Bronchial epithelial cell (primary cell): ENCODE results near the gene PPARG. TPM values are rescaled to one million over a fixed set of nuclear protein-coding genes. Genes with fewer than 3 reads are reported as not detected.
"Not testable (repeated sequence)": the region's sequence is repeated elsewhere in the genome, so short reads cannot be mapped to it uniquely, and the experiment has no call there.

Source experiments
- DNase-seq: peaks from one replicate; pipeline ENCODE4 v3.0.0-alpha.2; 2010; ENCODE audit warnings: low read depth
- FAIRE-seq: peaks from 2 replicates; lab custom pipeline; 2011; peaks lifted over from hg19 to GRCh38; lab: Jason Lieb, UNC
- H3K27me3 ChIP-seq: 2 replicates; pipeline ENCODE4 v1.5.1; 2011; ENCODE audit warnings: low read length; ENCODE audit not compliant: control insufficient read depth, insufficient read depth
- H3K36me3 ChIP-seq: 2 replicates; pipeline ENCODE4 v1.5.1; 2011; ENCODE audit warnings: low read length; ENCODE audit not compliant: control insufficient read depth, insufficient read depth
- H3K4me3 ChIP-seq: 2 replicates; pipeline ENCODE4 v1.5.1; 2011; ENCODE audit warnings: mild to moderate bottlenecking, low read depth, low read length, control low read depth
- CTCF ChIP-seq: IDR thresholded peaks from 2 replicates; pipeline ENCODE4 v1.5.1; 2011; ENCODE audit warnings: mild to moderate bottlenecking, moderate library complexity, low read length, control low read depth, inconsistent platforms; ENCODE audit not compliant: insufficient read depth, severe bottlenecking
- total RNA-seq: library from RNA; depleted of rRNA; stranded (reverse); fragments of >200 nt; gene quantifications from 2 replicates; pipeline ENCODE4 v1.2.1, GENCODE V29; 2014

The PPARG gene
- total RNA-seq, 1 donor from 2014 or later = 14.5 TPM

- DNase-seq = no peak
- Histone ChIP-seq H3K4me3 (no peak overlapping the region), H3K36me3 (no peaks in the 10 kb centered on the region), H3K27me3 (no peaks in the 10 kb centered on the region)
- no peak for FAIRE-seq
- TF ChIP-seq CTCF = no peak
Observed at GRCh38 chr3:12381199-12381598, 92.3 kb downstream of the PPARG start.

DNA sequence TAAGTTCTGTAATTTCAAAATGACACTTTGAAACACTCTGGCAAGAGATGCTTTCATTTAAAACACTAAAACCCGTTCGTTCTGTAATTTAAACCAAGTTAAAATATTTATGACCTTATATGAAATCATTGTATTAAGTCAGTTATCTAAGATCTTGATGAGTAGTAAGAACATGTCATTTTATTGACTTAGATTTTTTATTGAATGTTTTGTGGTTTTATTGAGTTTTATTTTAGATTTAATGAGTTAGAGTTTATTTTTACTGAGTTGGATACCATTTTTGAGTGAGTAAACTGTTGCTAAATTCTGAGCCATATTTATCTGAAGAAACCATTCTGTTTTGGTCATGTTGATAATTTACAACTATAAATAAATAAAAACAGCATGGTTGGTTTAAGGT lies 94.3 kb downstream of the PPARG start:
- DNase-seq (no peak), FAIRE-seq (no peak)
- no peak overlapping the region for H3K4me3 ChIP-seq
- H3K36me3 ChIP-seq = no peaks in the 10 kb centered on the region
- TF ChIP-seq CTCF = no peak
- no peaks in the 10 kb centered on the region for H3K27me3 ChIP-seq

DNA sequence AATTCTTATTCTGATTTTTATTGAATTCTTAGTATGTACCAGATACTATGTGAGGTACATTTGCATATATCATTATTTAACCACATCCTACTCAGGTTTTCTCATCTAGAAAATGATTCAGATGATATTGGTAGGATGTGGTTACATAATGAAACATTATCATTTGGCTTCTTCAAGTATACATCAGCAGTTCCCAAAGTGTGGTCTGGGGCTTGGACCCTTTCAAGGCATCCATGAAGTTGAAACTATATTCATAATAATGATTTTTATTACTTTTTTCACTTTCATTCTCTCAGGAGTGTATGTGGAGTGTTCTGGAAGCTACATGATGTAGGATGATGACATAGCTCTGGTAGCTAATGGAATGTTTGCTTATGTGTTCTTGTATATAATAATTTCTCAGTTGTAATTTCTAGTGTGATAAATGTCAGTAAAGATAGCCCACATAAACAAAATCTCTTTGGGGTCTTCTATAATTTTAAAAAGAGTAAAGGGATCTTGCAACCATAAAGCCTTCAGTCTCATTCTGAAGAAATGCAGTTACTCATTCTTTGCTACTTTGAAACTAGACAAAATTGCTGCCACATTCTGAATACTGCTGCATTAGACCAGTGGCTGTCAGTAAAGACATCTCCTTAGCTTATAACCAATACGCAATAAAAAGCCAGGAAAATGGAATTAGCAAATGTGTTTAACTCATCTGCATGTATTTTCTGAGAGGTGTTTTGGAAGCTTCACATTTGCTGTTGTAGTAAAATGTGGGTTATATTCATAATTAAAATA lies 95.8 kb downstream of the PPARG start:
- no peak for DNase-seq
- TF ChIP-seq CTCF = no peak
- Histone ChIP-seq H3K4me3 (no peak overlapping the region), H3K36me3 (no peaks in the 10 kb centered on the region), H3K27me3 (no peaks in the 10 kb centered on the region)
- FAIRE-seq = no peak

- FAIRE-seq, H3K36me3 ChIP-seq: not testable (repeated sequence)
Observed at GRCh38 chr3:12386514-12387291, 97.8 kb downstream of the PPARG start.

DNA sequence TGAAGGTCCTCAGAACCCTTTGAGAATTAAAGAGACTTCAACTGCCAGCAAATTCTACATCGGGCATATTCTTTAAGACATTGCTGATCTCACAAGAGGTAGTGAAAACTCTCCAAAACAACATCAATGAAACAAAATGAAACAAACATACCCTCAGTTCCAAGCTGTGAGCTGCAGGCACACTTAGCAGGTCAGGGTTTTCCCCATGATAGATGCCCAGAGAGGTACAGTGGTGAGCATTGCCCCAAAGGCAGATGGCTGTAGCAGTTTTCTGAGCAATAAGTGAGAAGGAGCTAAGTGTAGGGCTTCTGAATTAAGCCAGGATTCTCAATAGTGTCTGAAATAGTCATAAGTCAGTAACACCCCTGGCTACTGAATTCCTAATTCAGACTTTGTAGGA lies 99.3 kb downstream of the PPARG start:
- DNase-seq (no peak), FAIRE-seq (no peak)
- Histone ChIP-seq H3K27me3 (no peaks in the 10 kb centered on the region), H3K36me3 (no peaks in the 10 kb centered on the region), H3K4me3 (no peak overlapping the region)
- no peak for TF ChIP-seq CTCF

More at GRCh38 chr3:12386514-12387291, 97.8 kb downstream of the PPARG start:
- H3K27me3 ChIP-seq, H3K4me3 ChIP-seq, DNase-seq: not testable (repeated sequence)

DNA sequence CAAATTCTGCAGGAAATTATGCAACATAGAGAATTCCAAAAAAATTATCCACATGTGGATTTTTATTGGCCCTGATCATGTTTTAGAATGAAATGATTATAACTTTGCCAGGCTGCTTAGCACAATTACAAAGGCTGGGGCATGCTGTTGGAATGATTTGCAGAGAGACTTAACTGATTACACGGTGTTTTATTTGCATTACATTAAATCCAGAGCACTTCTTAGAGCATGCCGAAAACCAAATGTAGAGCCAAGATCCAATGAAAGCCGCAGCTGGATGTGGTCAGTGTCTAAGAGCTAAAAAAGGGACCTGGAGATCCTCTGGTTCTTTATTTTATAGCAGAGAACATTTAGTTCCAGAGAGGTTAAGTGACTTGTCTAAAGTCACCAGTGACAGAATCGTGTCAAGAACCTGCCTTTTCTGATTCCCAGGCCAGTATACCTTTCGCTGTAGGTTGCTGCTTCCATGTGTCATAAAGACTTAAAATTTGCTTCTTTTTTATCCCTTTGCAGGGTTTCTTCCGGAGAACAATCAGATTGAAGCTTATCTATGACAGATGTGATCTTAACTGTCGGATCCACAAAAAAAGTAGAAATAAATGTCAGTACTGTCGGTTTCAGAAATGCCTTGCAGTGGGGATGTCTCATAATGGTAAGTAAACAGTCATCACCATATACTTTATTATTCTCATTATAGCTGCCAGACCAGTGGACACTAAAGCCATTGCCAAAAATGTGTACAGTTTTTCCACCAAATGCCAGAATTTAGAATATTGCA lies 103.4 kb downstream of the PPARG start:
- H3K36me3 ChIP-seq = no peaks in the 10 kb centered on the region
- no peak for DNase-seq
- FAIRE-seq = no peak

More for the DNA sequence above, 103.4 kb downstream of the PPARG start:
- no peak for TF ChIP-seq CTCF
- Histone ChIP-seq H3K27me3 (no peaks in the 10 kb centered on the region), H3K4me3 (no peak overlapping the region)
